ENCODE data around the gene LGALS9C.
"Not testable (repeated sequence)": the region's sequence is repeated elsewhere in the genome, so short reads cannot be mapped to it uniquely, and the experiment has no call there.

DNA sequence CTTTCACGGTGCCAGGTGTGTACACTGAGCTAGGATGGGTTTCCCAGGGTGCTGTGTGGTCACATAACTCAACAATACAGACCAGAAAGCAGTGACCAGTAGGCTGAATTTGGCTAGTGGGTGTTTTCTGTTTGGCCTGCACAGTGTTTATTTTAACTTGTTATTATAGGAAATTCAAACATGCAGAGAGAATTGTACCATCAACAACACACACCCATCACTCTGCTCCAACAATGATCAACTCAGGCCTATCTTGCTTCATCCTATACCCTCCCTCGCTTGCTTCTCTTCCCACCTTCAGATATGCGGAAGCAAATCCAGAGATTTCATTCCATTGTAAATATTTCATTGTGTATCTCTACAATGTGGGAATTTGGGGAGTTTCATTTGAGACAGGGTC, 5.2 kb downstream of the LGALS9C start:
- TF ChIP-seq POLR2A (IDR thresholded peaks at IDR 0.05; ENCODE audit: insufficient read depth in 1 of 2, low read depth in 2 of 2, low read length in 2 of 2); TOE1 (CRISPR knock-in tag; IDR thresholded peaks at IDR 0.05); ZNF343 (CRISPR knock-in tag; IDR thresholded peaks at IDR 0.05); FOXM1 (CRISPR knock-in tag; IDR thresholded peaks at IDR 0.05); SP5 (CRISPR knock-in tag; IDR thresholded peaks at IDR 0.05; ENCODE audit: borderline replicate concordance, low read depth); ZNF282 (IDR thresholded peaks at IDR 0.05; ENCODE audit: partially characterized antibody); TAF1 (CRISPR knock-in tag; IDR thresholded peaks at IDR 0.05); MEIS2 (CRISPR knock-in tag; IDR thresholded peaks at IDR 0.05): not testable (repeated sequence)
- TF ChIP-seq, protein P1, sequence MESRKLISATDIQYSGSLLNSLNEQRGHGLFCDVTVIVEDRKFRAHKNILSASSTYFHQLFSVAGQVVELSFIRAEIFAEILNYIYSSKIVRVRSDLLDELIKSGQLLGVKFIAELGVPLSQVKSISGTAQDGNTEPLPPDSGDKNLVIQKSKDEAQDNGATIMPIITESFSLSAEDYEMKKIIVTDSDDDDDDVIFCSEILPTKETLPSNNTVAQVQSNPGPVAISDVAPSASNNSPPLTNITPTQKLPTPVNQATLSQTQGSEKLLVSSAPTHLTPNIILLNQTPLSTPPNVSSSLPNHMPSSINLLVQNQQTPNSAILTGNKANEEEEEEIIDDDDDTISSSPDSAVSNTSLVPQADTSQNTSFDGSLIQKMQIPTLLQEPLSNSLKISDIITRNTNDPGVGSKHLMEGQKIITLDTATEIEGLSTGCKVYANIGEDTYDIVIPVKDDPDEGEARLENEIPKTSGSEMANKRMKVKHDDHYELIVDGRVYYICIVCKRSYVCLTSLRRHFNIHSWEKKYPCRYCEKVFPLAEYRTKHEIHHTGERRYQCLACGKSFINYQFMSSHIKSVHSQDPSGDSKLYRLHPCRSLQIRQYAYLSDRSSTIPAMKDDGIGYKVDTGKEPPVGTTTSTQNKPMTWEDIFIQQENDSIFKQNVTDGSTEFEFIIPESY (CRISPR knock-in tag; IDR thresholded peaks at IDR 0.05): not testable (repeated sequence)
